ENCODE measurements around the gene ANO8. TPM values are rescaled to one million over a fixed set of nuclear protein-coding genes. Genes with fewer than 3 reads are reported as not detected.
"Not testable (repeated sequence)": the region's sequence is repeated elsewhere in the genome, so short reads cannot be mapped to it uniquely, and the experiment has no call there.

The ANO8 gene
- polyA plus RNA-seq, 3 donors = 11.2 to 17.0 (median 16.4) TPM

DNA sequence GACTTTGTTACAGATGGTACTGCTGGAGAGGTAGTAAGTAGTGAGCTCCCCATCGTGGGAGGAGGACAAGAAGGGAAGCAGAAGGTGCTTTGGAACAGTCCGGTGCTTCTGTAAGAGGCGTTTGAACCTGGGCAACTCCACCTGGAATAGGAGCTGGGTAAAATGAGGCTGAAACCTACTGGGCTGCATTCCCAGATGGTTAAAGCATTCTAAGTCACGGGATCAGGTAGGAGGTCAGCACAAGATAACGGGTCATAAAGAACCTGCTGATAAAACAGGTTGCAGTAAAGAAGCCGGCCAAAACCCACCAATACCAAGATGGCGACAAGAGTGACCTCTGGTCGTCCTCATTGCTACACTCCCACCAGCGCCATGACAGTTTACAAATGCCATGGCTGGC, 47.9 kb downstream of the ANO8 start:
- no peak for DNase-seq

DNA sequence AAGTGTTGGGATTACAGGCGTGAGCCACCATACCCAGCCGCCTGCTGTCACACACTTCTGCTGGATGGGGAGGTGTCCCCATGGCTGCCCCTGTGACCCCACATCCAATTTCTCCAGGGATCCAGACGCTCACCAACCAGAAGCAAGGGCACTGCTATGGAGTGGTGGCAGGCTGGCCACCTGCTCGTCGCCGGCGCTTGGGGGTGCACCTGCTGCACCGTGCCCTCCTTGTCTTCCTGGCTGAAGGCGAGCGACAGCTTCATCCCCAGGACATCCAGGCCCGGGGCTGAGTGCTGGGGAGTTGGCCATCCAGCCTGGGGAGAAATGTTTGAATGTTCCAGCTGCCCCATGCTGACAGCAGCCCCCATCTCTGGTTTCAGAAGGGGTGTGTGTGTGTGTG, 48.4 kb downstream of the ANO8 start:
- DNase-seq = no peak

DNA sequence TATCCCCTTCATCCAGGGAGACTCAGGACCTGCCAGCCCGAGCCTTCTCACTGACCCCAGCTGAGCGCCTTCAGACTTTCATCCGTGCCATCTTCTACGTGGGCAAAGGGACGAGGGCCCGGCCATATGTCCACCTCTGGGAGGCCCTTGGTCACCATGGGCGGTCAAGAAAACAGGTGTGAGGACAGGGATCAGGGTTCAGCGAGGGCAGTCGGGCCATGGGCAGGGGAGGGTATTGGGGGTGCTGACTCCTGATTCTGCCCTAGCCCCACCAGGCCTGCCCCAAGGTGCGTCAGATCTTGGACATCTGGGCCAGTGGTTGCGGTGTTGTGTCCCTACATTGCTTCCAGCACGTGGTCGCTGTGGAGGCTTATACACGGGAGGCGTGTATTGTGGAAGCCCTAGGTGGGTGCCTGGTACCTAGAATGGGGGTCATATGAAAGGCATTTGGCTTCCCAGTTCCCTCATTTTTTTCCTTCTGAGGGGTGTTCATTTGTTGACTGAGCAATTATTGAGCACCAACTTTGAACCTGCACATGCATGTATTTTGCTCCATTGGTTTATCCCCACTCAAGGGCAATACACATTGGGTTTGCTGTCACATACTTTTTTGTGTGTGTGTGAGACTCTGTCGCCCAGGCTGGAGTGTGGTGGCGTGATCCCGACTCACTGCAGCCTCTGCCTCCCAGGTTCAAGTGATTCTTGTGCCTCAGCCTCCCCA, 49.1 kb downstream of the ANO8 start:
- DNase-seq = no peak

DNA sequence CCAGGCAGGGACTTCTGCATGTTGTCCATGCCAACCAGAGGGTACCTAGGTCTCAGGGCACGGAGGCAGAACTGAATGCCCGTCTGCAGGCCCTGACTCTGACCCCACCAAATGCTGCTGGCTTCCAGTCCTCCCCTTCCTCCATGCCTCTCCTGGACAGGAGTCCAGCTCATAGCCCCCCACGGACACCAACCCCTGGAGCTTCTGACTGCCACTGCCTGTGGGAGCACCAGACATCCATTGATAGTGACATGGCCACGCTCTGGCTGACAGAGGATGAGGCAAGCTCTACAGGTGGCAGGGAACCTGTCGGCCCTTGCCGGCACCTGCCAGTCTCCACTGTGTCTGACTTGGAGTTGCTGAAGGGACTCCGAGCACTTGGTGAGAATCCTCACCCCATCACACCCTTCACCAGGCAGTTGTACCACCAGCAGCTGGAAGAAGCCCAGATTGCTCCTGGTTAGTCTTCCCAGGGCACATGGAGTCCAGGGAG, 51.1 kb downstream of the ANO8 start:
- DNase-seq = no peak

DNA sequence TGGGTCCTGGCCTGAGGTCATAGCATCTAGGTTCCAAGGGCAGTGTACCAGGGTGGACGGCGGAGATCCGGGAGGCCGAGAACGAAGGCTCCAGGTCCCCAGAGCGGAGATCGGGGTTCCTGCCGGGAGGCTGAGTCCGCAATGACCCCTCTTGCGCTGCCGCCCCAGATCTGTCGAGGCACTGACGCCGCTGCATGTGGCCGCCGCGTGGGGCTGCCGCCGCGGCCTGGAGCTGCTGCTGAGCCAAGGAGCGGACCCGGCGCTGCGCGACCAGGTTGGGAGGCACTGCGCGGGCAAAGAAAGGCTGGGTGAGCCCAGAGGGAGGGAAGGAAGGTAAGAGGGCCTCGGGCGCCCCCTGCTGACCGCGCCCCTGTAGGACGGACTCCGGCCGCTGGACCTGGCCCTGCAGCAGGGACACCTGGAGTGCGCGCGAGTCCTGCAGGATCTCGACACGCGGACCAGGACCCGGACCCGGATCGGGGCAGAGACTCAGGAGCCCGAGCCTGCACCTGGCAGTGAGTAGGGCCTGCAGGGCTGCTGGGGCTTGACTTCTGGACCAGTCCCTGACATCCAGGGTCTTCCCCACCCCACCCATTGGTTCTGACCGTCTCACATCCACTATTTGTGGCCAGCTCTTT, 52.0 kb downstream of the ANO8 start:
- peak; percentile 81 for DNase-seq

DNA sequence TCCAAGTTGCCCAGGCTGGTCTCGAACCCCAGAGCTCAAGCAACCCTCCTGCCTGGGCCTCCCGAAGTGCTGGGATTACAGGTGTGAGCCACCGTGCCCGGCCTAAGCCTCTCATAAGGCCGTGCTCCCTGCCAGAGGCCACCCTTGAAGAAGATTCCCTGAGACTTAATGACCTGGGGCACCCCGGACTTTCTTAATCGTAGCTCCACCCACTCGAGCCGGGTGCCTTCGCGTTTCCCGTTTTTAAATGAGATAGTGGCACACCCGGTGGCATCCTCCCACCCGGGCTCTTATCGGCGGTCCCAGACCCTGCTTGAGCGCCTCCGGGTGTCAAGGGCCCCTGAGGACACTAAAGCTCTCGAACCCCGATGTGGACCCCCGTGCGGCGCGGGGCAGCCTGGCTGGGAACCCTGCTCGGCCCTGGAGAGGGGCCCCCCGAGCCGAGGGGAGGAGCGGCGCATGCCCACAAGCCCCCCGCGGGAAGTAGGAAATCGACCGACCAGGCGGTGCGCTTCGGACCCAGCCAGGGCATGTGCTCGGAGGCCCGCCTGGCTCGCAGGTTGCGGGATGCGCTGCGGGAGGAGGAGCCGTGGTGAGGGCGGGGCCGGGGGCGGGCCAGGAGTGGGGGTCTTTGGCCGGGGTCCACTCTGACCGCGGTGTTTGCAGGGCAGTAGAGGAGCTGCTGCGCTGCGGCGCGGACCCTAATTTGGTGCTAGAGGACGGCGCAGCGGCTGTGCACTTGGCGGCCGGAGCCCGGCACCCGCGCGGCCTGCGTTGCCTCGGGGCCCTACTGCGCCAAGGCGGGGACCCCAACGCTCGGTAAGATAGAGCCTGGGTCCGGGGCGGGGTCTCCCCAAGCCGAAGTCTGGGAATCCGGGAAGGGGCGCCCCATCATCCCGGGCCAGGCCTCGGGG, 53.0 kb downstream of the ANO8 start, which contains the start of gene ANKLE1:
TSS of gene ANKLE1 (plus strand) at position 511 of the 914 bp plus-strand sequence. CDS start at position 531, 20 bp downstream.
- no peak for DNase-seq

DNA sequence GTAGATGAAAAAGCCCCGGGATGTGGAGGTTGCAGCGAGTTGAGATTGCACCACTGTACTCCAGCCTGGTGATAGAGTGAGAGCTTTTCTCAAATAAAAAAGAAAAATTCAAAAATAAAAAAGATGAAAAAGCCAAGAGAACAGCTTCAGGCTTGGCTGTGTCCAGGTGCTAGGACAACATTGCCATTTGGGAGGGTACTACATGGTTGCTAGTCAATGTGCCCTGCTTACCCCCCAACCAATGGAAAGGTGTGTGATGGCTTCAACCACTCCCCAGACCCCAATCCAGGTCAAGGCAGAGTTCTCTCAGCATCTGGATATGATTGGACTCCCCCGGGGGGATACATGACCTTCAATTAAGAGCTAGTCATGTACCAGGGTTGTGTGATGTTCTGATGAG, 55.2 kb downstream of the ANO8 start:
- DNase-seq = no peak

DNA sequence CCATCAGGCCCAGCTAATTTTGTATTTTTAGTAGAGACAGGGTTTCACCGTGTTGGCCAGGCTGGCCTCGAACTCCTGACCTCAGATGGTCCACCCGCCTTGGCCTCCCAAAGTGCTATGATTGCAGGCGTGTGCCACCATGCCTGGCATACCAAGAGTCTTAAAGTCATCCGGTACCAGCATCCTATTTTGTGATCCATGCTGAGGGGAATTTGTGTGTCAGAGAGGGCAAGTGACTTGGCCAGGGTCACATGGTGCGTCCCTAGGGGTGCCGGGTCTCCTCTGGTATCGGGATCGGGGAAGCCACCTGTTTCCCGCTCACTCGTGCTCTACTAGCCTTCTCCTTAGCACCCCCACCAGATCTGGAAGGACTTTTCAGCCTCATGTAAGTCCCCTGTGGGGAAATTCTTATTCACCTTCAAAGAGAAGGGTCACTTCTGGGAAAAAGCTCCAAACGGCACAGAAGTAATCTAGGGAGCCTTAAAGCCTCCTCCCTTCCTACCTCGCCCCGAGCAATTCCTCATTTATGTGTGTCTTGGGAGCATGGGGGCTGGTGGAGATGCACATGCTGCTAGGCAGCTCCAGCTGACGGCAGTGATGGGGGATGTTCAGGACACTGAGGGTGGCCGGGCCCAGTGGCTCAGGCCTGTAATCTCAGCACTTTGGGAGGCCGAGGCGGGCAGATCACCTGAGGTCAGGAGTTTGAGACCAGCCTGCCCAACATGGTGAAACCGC, 59.0 kb downstream of the ANO8 start:
- DNase-seq = no peak

DNA sequence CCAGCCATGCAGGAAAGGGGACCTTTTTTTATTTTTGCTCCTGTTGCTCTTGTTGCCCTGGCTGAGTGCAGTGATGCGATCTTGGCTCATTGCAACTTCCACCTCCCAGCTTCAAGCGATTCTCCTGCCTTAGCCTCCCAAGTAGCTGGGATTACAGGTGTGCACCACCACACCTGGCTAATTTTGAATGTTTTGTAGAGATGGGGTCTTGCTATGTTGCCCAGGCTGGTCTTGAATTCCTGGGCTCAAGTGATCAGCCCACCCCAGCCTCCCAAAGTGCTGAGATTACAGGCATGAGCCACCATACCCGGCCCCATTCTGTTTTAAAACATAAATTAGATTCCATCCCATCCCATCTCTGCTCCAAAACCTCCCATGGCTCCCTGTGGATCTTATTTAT, 59.8 kb downstream of the ANO8 start:
- not testable (repeated sequence) for DNase-seq

Other genes with a start within 250 kb of the ANO8 start
- gene USE1, start 119.5 kb downstream of the ANO8 start, polyA plus RNA-seq (ENCODE audit: insufficient read length in 3 of 3) = 10 to 100 TPM; 27.1 to 35.5 (median 29.1) TPM
- gene OCEL1, start 108.6 kb downstream of the ANO8 start, polyA plus RNA-seq (ENCODE audit: insufficient read length in 3 of 3) = 10 to 100 TPM; 20.4 to 22.9 (median 21.2) TPM
- gene NR2F6, start 88.9 kb downstream of the ANO8 start, polyA plus RNA-seq (ENCODE audit: insufficient read length in 3 of 3) = 10 to 100 TPM; 45.9 to 70.9 (median 56.8) TPM
- 1 to 10 TPM; 5.9 to 7.8 (median 6.0) TPM for gene USHBP1, start 70.1 kb downstream of the ANO8 start, polyA plus RNA-seq (ENCODE audit: insufficient read length in 3 of 3)
- gene BABAM1, start 67.4 kb downstream of the ANO8 start, polyA plus RNA-seq (ENCODE audit: insufficient read length in 3 of 3) = 100 to 1,000 TPM in 2 of 3 donors, 10 to 100 TPM in 1; 96.7 to 113 (median 107) TPM
- 1 to 10 TPM in 2 of 3 donors, under 1 TPM in 1; 0.91 to 2.3 (median 1.9) TPM for gene ANKLE1, start 53.0 kb downstream of the ANO8 start, polyA plus RNA-seq (ENCODE audit: insufficient read length in 3 of 3)
- gene ABHD8, start 31.4 kb downstream of the ANO8 start, polyA plus RNA-seq (ENCODE audit: insufficient read length in 3 of 3) = 10 to 100 TPM in 2 of 3 donors, 1 to 10 TPM in 1; 9.7 to 13.5 (median 12.3) TPM
- gene MRPL34, start 29.0 kb downstream of the ANO8 start, polyA plus RNA-seq (ENCODE audit: insufficient read length in 3 of 3) = 10 to 100 TPM; 59.2 to 71.3 (median 63.5) TPM
- 10 to 100 TPM; 34.6 to 42.5 (median 40.7) TPM for gene DDA1, start 25.3 kb downstream of the ANO8 start, polyA plus RNA-seq (ENCODE audit: insufficient read length in 3 of 3)
- 10 to 100 TPM; 17.4 to 39.2 (median 34.1) TPM for gene GTPBP3, start 2.7 kb upstream of the ANO8 start, polyA plus RNA-seq (ENCODE audit: insufficient read length in 3 of 3)
- 100 to 1,000 TPM; 167 to 245 (median 205) TPM for gene PLVAP, start 42.5 kb upstream of the ANO8 start, polyA plus RNA-seq (ENCODE audit: insufficient read length in 3 of 3)
- gene CCDC194, start 59.3 kb upstream of the ANO8 start, polyA plus RNA-seq (ENCODE audit: insufficient read length in 3 of 3) = 1 to 10 TPM; 1.8 to 7.3 (median 6.7) TPM
- 100 to 1,000 TPM; 130 to 149 (median 140) TPM for gene BST2, start 70.8 kb upstream of the ANO8 start, polyA plus RNA-seq (ENCODE audit: insufficient read length in 3 of 3)
- 10 to 100 TPM; 68.3 to 87.5 (median 73.0) TPM for gene MVB12A, start 85.2 kb upstream of the ANO8 start, polyA plus RNA-seq (ENCODE audit: insufficient read length in 3 of 3)
- 1 to 10 TPM; 2.5 to 3.2 (median 3.1) TPM for gene TMEM221, start 113.8 kb upstream of the ANO8 start, polyA plus RNA-seq (ENCODE audit: insufficient read length in 3 of 3)
- under 1 TPM in 1 of 3 donors, not detected in 2; 0.25 TPM for gene NXNL1, start 126.1 kb upstream of the ANO8 start, polyA plus RNA-seq (ENCODE audit: insufficient read length in 3 of 3)
- 10 to 100 TPM; 14.0 to 22.6 (median 19.6) TPM for gene SLC27A1, start 135.7 kb upstream of the ANO8 start, polyA plus RNA-seq (ENCODE audit: insufficient read length in 3 of 3)
- 10 to 100 TPM; 74.5 to 92.6 (median 86.3) TPM for gene PGLS, start 176.8 kb upstream of the ANO8 start, polyA plus RNA-seq (ENCODE audit: insufficient read length in 3 of 3)
- gene COLGALT1, start 220.8 kb upstream of the ANO8 start, polyA plus RNA-seq (ENCODE audit: insufficient read length in 3 of 3) = 10 to 100 TPM; 52.1 to 63.5 (median 53.2) TPM